Chondrocyte (in vitro differentiated cells): Measurements from ENCODE around the gene ANO2. TPM values are rescaled to one million over a fixed set of nuclear protein-coding genes. Genes with fewer than 3 reads are reported as not detected.
A peak's percentile ranks its signal among the peaks of the same experiment; 100 is the strongest.

Experiments used
- DNase-seq: peaks from one replicate; pipeline ENCODE4 v3.0.0; 2021; ENCODE audit warnings: mixed read lengths, low spot score
- H3K27ac Mint-ChIP-seq: one replicate; pipeline ENCODE4 v1.8.0; 2021; ENCODE audit warnings: mild to moderate bottlenecking, moderate library complexity, mixed read lengths; ENCODE audit not compliant: unreplicated experiment
- H3K27me3 Mint-ChIP-seq: 2 replicates; pipeline ENCODE4 v1.8.0; 2021; ENCODE audit warnings: low read depth, mixed read lengths
- H3K36me3 Mint-ChIP-seq: 2 replicates; pipeline ENCODE4 v1.8.0; 2021; ENCODE audit warnings: low read depth, mixed read lengths
- H3K4me1 Mint-ChIP-seq: 2 replicates; pipeline ENCODE4 v1.8.0; 2021; ENCODE audit warnings: low read depth, mild to moderate bottlenecking, mixed read lengths
- H3K4me3 Mint-ChIP-seq: one replicate; pipeline ENCODE4 v1.8.0; 2021; ENCODE audit warnings: mild to moderate bottlenecking, moderate library complexity, mixed read lengths; ENCODE audit not compliant: unreplicated experiment
- H3K9me3 Mint-ChIP-seq: 2 replicates; pipeline ENCODE4 v1.8.0; 2021; ENCODE audit warnings: low read depth, mixed read lengths
- total RNA-seq: library from RNA; stranded (reverse); gene quantifications from 3 replicates; pipeline ENCODE4 v1.2.1, GENCODE V29; 2021
- TF ChIP-seq, protein P1 (sequence below): fragments of 200-600 bp; sonication (generic); IDR thresholded peaks from 2 replicates; pipeline ENCODE4 v1.5.0; 2021; ENCODE audit warnings: antibody characterized with exemption, mild to moderate bottlenecking, moderate library complexity

Gene ANO2
- total RNA-seq, 1 donor from 2014 or later = 0.47 TPM

GRCh38 chr12:5808981-5809380 lies 136.1 kb downstream of the ANO2 start:
- Mint-ChIP-seq H3K27me3 (peaks cover 4% of the 10 kb centered on the region), H3K27ac (peak overlapping the region; percentile 62), H3K4me3 (no peak overlapping the region), H3K9me3 (peaks cover under 1% of the 10 kb centered on the region), H3K36me3 (no peaks in the 10 kb centered on the region), H3K4me1 (peaks cover 22% of the 10 kb centered on the region)
- no peak for DNase-seq
- TF ChIP-seq, protein P1, sequence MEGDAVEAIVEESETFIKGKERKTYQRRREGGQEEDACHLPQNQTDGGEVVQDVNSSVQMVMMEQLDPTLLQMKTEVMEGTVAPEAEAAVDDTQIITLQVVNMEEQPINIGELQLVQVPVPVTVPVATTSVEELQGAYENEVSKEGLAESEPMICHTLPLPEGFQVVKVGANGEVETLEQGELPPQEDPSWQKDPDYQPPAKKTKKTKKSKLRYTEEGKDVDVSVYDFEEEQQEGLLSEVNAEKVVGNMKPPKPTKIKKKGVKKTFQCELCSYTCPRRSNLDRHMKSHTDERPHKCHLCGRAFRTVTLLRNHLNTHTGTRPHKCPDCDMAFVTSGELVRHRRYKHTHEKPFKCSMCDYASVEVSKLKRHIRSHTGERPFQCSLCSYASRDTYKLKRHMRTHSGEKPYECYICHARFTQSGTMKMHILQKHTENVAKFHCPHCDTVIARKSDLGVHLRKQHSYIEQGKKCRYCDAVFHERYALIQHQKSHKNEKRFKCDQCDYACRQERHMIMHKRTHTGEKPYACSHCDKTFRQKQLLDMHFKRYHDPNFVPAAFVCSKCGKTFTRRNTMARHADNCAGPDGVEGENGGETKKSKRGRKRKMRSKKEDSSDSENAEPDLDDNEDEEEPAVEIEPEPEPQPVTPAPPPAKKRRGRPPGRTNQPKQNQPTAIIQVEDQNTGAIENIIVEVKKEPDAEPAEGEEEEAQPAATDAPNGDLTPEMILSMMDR = no peak

- Mint-ChIP-seq H3K36me3 (no peaks in the 10 kb centered on the region), H3K27me3 (peaks cover 5% of the 10 kb centered on the region), H3K9me3 (no peaks in the 10 kb centered on the region), H3K27ac (no peak overlapping the region), H3K4me3 (no peak overlapping the region), H3K4me1 (peaks cover 22% of the 10 kb centered on the region)
- no peak for DNase-seq
- TF ChIP-seq, protein P1 = no peak
These were observed 137.4 kb downstream of the ANO2 start for GRCh38 chr12:5807514-5808219.

GRCh38 chr12:5807090-5807414 lies 138.0 kb downstream of the ANO2 start:
- DNase-seq = no peak
- TF ChIP-seq, protein P1 = no peak
- peaks cover 22% of the 10 kb centered on the region for H3K4me1 Mint-ChIP-seq

DNA sequence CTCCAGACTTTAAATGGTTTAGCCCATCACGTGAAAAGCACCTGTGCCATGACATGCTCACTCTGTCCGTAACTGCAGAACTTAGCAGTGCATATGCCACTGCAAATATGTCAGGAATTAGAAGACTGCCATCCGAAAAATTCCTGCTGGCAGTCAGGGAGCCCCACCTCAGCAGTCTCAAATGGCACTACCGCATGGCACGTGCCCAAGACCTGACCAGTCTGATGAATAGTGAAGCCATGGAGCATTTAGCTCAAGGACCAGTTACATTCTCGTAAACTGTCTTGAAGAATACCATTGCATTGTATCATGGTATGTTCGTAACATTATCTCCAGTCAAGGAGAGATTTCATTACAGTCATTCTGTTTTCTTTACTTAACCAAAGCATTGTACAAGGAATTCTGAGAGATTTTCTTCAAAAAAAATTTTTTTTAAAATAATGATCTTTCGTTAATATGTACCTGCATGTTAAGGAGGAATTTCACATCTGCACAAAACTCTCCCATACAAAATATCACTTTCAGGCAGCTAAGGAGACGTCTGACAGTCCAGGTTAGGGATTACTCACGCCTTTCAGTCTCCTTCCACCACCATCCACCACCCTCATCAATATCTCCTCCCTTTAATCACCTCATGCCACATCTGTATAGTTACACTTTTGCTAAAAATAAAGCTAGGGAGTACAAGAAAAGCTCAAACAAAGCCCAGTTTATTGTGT lies 138.5 kb downstream of the ANO2 start:
- Mint-ChIP-seq H3K36me3 (no peaks in the 10 kb centered on the region), H3K4me3 (no peak overlapping the region)
- DNase-seq = no peak

More at GRCh38 chr12:5807090-5807414, 138.0 kb downstream of the ANO2 start:
- no peak overlapping the region for H3K27ac Mint-ChIP-seq
- H3K36me3 Mint-ChIP-seq = no peaks in the 10 kb centered on the region
- no peak overlapping the region for H3K4me3 Mint-ChIP-seq
- no peaks in the 10 kb centered on the region for H3K9me3 Mint-ChIP-seq
- H3K27me3 Mint-ChIP-seq = peaks cover 9% of the 10 kb centered on the region

DNA sequence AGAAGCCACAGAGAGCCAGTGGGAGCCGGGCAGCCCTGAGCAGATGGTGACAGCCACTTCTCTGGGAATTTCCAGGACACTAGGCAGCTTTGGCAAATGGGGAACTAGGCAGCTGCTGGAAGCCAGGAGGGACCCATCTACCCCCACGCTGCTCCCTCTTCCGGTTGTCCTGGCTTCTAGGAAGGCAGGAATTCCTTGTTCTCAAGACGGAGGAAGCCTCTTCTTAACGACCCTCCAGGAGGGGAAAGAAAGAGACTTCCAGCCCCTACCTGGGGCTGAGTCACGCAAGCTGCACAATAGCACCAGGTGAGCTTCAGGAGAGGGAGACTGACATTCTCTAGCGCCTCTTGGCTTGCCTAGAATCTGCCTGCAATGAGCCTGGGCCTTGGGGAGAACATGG lies 141.5 kb downstream of the ANO2 start:
- Mint-ChIP-seq H3K4me3 (no peak overlapping the region), H3K27me3 (peaks cover 19% of the 10 kb centered on the region), H3K4me1 (peaks cover 17% of the 10 kb centered on the region), H3K9me3 (no peaks in the 10 kb centered on the region), H3K27ac (no peak overlapping the region), H3K36me3 (no peaks in the 10 kb centered on the region)
- no peak for DNase-seq
- TF ChIP-seq, protein P1 = no peak

More for the DNA sequence above, 138.5 kb downstream of the ANO2 start:
- Mint-ChIP-seq H3K27ac (no peak overlapping the region), H3K9me3 (no peaks in the 10 kb centered on the region), H3K4me1 (peaks cover 22% of the 10 kb centered on the region), H3K27me3 (peaks cover 11% of the 10 kb centered on the region)
- TF ChIP-seq, protein P1 = no peak
